DND-41 (cell line): ENCODE measurements around the gene RPUSD4.
A peak's percentile ranks its signal among the peaks of the same experiment; 100 is the strongest.

Experiments
- ATAC-seq: fragments of 200-7000 bp; cut with Tn5 transposase; 3 replicates; pipeline ENCODE4 v1.9.1; 2021; ENCODE audit warnings: low read depth; ENCODE audit not compliant: insufficient read depth
- DNase-seq: peaks from one replicate; pipeline ENCODE4 v3.0.0-alpha.2; 2020
- H2AFZ ChIP-seq: 2 replicates; pipeline ENCODE4 v1.6.0; 2012; ENCODE audit warnings: low read depth, low read length
- H3K27ac ChIP-seq: 2 replicates; pipeline ENCODE4 v1.5.1; 2012; ENCODE audit warnings: low read length, inconsistent platforms
- H3K27me3 ChIP-seq: fragments of 200-600 bp; sonication (generic); 2 replicates; pipeline ENCODE4 v1.6.0; 2012; ENCODE audit warnings: low read length, mild to moderate bottlenecking, inconsistent platforms; ENCODE audit not compliant: insufficient read depth, poor library complexity
- H3K36me3 ChIP-seq: 2 replicates; pipeline ENCODE4 v1.5.1; 2012; ENCODE audit warnings: low read length, inconsistent platforms; ENCODE audit not compliant: insufficient read depth
- H3K4me1 ChIP-seq: 2 replicates; pipeline ENCODE4 v1.5.1; 2012; ENCODE audit warnings: mild to moderate bottlenecking, low read length; ENCODE audit not compliant: insufficient read depth
- H3K4me2 ChIP-seq: 2 replicates; pipeline ENCODE4 v1.6.0; 2012; ENCODE audit warnings: mild to moderate bottlenecking, moderate library complexity, low read length, inconsistent platforms; ENCODE audit not compliant: insufficient read depth
- H3K4me3 ChIP-seq, 2 experiments: fragments of 200-600 bp in 1 of 2; shearing (Covaris generic) in 1 of 2; 2 replicates each; pipeline ENCODE4 v1.5.1; 2012 to 2016; ENCODE audit warnings: inconsistent platforms in 2 of 2, low read length in 2 of 2, mild to moderate bottlenecking in 2 of 2, low read depth in 1 of 2, moderate library complexity in 1 of 2
- H3K79me2 ChIP-seq: 2 replicates; pipeline ENCODE4 v1.6.0; 2012; ENCODE audit warnings: low read length, inconsistent platforms; ENCODE audit not compliant: insufficient read depth
- H3K9ac ChIP-seq: 2 replicates; pipeline ENCODE4 v1.6.0; 2012; ENCODE audit warnings: low read depth, mild to moderate bottlenecking, inconsistent platforms, low read length, moderate library complexity
- H3K9me3 ChIP-seq: 2 replicates; pipeline ENCODE4 v1.5.1; 2012; ENCODE audit warnings: low read length, moderate library complexity, mild to moderate bottlenecking, inconsistent platforms; ENCODE audit not compliant: insufficient read depth, severe bottlenecking
- H4K20me1 ChIP-seq: 2 replicates; pipeline ENCODE4 v1.6.0; 2012; ENCODE audit warnings: low read length; ENCODE audit not compliant: insufficient read depth
- EZH2 ChIP-seq: IDR thresholded peaks from 3 replicates; pipeline ENCODE4 v1.6.1; 2012; ENCODE audit warnings: borderline replicate concordance, low read depth, mild to moderate bottlenecking, moderate library complexity, low read length, inconsistent platforms; ENCODE audit not compliant: severe bottlenecking
- TF ChIP-seq, protein P1 (sequence below): IDR thresholded peaks from 2 replicates; pipeline ENCODE4 v1.5.1; 2012; ENCODE audit warnings: borderline replicate concordance, low read length, moderate library complexity, mild to moderate bottlenecking; ENCODE audit not compliant: poor library complexity, severe bottlenecking; ENCODE audit errors: extremely low read depth

The RPUSD4 gene

DNA sequence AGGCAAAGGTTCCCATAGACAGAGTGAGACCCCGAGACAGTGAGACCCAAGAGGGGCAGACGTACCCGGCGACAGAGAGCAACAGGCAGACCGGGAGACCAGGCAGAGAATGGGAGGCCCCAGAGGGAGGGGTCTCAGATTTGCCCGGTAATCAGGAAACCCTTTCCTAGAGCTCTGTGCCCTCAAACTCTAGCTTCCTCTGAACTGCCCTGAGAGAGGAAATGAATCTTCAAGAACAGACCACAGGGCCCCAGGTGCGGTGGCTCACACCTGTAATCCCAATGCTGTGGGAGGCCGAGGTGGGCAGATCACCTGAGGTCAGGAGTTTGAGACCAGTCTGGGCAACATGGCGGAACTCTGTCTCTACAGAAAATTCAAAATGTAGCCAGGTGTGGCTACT is 47.7 kb downstream of the RPUSD4 start:
- H3K27ac ChIP-seq, result peak overlapping the region; percentile 55

DNA sequence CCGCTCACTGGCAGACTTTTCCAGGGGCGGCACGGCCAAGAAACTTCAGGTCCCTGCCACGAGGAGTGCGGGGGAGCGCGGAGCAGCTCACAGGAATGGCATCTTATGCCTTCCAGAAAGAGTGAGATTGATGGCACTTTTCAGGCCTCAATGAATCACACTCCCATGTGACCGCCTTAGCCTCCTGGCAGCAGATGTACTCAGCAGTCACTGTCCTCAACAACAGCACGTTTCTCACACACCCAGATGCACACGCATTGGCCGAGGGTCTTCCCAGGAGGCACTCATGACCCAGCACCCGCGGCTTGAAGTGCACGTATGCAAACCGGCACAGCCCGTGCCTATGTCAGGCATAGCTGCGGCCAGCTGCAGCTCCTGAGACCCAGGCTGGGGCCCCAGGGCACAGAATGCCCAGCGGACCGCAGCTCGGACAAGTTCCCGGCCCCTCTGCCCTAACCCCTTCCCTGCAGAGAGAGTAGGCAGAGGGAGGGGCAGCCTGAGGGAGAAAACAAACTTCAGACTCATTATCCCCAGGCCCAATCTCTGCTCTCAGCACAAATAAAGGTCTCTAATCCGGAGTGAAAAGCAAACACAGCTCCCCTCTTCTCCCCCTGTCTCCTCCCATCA is 48.3 kb downstream of the RPUSD4 start:
- DNase-seq (peak; percentile 48), ATAC-seq (peak; percentile 58)
- Histone ChIP-seq H3K4me1 (peaks cover 17% of the 10 kb centered on the region), H3K9ac (peak overlapping the region; percentile 36), H3K9me3 (no peaks in the 10 kb centered on the region), H3K27me3 (no peaks in the 10 kb centered on the region), H4K20me1 (no peaks in the 10 kb centered on the region), H3K27ac (peak overlapping the region; percentile 55), H3K79me2 (no peaks in the 10 kb centered on the region), H2AFZ (peak overlapping the region; percentile 41), H3K4me3 (peak overlapping the region in 1 of 2 experiments; percentile 41; a peak in 2 of 4 replicates), H3K4me2 (peak overlapping the region; percentile 48), H3K36me3 (no peaks in the 10 kb centered on the region)
- TF ChIP-seq, protein P1, sequence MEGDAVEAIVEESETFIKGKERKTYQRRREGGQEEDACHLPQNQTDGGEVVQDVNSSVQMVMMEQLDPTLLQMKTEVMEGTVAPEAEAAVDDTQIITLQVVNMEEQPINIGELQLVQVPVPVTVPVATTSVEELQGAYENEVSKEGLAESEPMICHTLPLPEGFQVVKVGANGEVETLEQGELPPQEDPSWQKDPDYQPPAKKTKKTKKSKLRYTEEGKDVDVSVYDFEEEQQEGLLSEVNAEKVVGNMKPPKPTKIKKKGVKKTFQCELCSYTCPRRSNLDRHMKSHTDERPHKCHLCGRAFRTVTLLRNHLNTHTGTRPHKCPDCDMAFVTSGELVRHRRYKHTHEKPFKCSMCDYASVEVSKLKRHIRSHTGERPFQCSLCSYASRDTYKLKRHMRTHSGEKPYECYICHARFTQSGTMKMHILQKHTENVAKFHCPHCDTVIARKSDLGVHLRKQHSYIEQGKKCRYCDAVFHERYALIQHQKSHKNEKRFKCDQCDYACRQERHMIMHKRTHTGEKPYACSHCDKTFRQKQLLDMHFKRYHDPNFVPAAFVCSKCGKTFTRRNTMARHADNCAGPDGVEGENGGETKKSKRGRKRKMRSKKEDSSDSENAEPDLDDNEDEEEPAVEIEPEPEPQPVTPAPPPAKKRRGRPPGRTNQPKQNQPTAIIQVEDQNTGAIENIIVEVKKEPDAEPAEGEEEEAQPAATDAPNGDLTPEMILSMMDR, result no peak
- no peak for TF ChIP-seq EZH2

More for the DNA sequence above, 47.7 kb downstream of the RPUSD4 start:
- Histone ChIP-seq H3K79me2 (no peaks in the 10 kb centered on the region), H3K9me3 (no peaks in the 10 kb centered on the region), H3K9ac (peak overlapping the region; percentile 36), H3K4me2 (peak overlapping the region; percentile 48), H2AFZ (peak overlapping the region; percentile 41; the same call in 1 of the 2 replicates), H3K36me3 (no peaks in the 10 kb centered on the region), H4K20me1 (no peaks in the 10 kb centered on the region), H3K27me3 (no peaks in the 10 kb centered on the region), H3K4me3 (peak overlapping the region in 1 of 2 experiments; percentile 41; a peak in 2 of 4 replicates), H3K4me1 (peaks cover 17% of the 10 kb centered on the region)
- TF ChIP-seq EZH2, result no peak
- TF ChIP-seq, protein P1, result no peak
- ATAC-seq (peak; percentile 88), DNase-seq (peak; percentile 74)

DNA sequence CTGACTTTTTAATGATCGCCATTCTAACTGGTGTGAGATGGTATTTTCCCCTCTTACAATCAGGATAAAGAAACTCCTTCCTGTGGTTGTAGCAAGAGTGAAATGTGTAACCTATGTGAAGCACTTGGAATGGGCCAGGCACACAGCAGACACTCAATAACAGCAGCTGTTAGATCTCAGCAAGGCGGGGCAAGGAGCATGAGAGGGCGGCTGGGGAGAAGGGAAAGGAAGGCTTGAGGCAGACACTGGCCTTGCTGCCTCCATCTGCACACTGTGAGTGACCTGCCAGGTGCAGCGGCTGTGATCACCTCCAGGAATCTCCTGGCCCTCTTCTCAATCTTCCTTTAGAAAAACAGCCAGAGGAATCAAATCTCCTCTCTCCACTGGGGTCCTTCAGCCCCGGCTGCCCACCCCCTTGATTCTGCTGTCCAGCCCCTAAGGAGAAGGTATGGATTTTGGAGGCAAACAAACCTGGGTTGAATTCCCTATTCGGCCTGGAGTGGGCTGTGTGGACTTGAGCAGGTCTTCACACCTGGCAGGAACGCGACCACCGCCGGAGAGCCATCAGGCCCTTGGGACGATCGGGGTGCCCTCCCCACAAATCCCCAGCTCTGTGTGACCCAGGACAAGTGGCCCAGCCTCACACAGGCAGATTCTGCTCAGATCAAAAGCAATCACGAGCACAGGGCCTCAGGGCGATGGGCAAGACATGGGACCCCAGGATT is 49.0 kb downstream of the RPUSD4 start:
- Histone ChIP-seq H3K4me3 (peak overlapping the region in 1 of 2 experiments; percentile 41; a peak in 1 of 4 replicates), H4K20me1 (no peaks in the 10 kb centered on the region), H3K9me3 (no peaks in the 10 kb centered on the region), H3K4me2 (no peak overlapping the region), H3K79me2 (no peaks in the 10 kb centered on the region), H3K9ac (0 out of 2 replicates have a peak overlapping the region, but pooled peaks have one; percentile 36), H2AFZ (no peak overlapping the region; the same call in 1 of the 2 replicates), H3K27me3 (no peaks in the 10 kb centered on the region), H3K36me3 (no peaks in the 10 kb centered on the region), H3K4me1 (peaks cover 17% of the 10 kb centered on the region), H3K27ac (peak overlapping the region; percentile 55; the same call in 1 of the 2 replicates)
- no peak for TF ChIP-seq EZH2
- TF ChIP-seq, protein P1, result no peak
- DNase-seq, result no peak
- ATAC-seq, result peak; percentile 6; the same call in 1 of the 3 replicates
